LHCN-M2 (cell line): ENCODE measurements around the gene SFN. TPM values are rescaled to one million over a fixed set of nuclear protein-coding genes. Genes with fewer than 3 reads are reported as not detected.
A peak's percentile ranks its signal among the peaks of the same experiment; 100 is the strongest.
"Not testable (repeated sequence)": the region's sequence is repeated elsewhere in the genome, so short reads cannot be mapped to it uniquely, and the experiment has no call there.

Source experiments
- DNase-seq: peaks from one replicate; pipeline ENCODE4 v3.0.0-alpha.2; 2012; ENCODE audit warnings: low read depth
- polyA plus RNA-seq: library from polyadenylated mRNA; unstranded; fragments of >200 nt; gene quantifications from one replicate; pipeline ENCODE4 v1.2.1, GENCODE V29; 2012; ENCODE audit warnings: missing spikeins
- total RNA-seq: library from RNA; depleted of rRNA; stranded (reverse); fragments of >200 nt; gene quantifications from 2 replicates; pipeline ENCODE4 v1.2.3, GENCODE V29; 2014; rRNA removed

Gene SFN
- total RNA-seq = not detected in 2 replicates
- polyA plus RNA-seq = 0.11 TPM

DNA sequence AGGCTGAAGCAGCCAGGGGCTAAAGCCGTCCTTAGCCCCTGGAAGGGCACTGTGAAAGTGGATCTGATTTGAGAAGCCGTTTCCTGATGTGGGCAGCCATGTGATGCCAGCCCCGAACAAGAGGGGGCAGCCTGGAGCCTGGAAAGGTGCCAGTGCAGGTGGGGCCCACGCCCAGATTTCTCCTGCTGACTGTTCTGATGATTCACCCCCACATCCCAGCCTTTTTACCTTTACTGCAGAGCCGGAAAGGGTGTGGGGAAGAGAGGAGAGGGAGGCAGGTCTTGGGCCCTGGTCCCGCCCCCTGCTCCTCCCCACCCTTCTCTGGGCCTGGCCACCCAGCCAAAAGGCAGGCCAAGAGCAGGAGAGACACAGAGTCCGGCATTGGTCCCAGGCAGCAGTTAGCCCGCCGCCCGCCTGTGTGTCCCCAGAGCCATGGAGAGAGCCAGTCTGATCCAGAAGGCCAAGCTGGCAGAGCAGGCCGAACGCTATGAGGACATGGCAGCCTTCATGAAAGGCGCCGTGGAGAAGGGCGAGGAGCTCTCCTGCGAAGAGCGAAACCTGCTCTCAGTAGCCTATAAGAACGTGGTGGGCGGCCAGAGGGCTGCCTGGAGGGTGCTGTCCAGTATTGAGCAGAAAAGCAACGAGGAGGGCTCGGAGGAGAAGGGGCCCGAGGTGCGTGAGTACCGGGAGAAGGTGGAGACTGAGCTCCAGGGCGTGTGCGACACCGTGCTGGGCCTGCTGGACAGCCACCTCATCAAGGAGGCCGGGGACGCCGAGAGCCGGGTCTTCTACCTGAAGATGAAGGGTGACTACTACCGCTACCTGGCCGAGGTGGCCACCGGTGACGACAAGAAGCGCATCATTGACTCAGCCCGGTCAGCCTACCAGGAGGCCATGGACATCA, at the start of gene SFN:
Gene SFN (plus strand): TSS at position 369 of the 904 bp plus-strand sequence. CDS start 64 bp downstream, at position 433.
- DNase-seq = no peak

DNA sequence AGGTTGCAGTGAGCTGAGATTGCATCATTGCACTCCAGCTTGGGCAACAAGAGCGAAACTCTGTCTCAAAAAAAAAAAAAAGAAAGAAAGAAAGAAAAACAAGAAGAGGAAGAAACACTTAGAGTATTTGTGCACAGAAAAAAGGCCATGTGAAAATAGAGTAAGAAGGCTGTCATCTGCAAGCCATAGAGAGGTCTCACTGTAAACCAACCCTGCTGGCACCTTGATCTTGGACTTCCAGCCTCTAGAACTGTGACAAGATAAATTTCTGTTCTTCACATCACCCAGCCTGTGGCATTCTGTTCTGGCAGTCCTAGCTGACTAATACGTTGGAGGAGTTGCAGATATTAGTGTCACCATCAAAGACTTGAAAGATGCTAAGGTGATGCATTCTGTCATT, 48.6 kb upstream of the SFN start:
- DNase-seq = no peak

DNA sequence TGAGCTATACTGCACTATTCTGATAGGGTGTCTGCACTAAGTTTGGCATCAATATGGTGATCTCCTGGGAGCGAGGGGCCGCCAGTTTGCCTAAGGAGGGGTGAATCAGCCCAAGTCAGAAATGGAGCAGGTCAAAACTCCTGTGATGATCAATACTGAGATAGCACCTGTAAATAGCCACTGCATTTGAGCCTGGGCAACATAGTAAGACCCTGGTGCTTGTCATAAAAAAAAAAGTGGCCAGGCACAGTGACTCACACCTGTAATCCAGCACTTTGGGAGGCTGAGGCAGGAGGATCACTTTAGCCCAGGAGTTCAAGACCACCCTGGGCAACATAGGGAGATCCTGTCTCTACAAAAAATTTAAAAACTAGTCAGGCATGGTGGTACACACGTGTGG, 48.1 kb upstream of the SFN start:
- no peak for DNase-seq

DNA sequence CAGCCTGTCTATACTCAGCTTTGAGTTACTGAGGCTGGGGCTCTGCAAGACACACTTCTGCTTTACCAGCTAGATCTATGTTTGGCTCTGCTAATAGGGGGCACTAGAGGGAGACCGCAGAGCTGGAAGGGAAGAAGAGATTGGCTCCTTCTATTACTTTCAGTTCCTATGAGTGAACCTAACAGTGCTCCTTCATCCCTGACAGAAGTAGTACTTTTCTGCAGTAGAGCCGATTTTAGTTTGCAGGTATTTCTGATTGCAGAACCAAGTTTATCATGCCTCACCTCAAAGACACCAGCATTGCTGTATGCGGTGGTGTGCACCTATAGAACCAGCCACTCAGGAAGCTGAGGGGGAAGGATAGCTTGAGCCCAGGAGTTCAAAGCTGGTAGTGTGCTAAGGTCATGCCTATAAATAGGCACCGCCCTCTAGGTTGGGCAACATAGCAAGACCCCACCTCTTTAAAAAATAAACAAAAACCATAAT, 42.1 kb upstream of the SFN start:
- no peak for DNase-seq

DNA sequence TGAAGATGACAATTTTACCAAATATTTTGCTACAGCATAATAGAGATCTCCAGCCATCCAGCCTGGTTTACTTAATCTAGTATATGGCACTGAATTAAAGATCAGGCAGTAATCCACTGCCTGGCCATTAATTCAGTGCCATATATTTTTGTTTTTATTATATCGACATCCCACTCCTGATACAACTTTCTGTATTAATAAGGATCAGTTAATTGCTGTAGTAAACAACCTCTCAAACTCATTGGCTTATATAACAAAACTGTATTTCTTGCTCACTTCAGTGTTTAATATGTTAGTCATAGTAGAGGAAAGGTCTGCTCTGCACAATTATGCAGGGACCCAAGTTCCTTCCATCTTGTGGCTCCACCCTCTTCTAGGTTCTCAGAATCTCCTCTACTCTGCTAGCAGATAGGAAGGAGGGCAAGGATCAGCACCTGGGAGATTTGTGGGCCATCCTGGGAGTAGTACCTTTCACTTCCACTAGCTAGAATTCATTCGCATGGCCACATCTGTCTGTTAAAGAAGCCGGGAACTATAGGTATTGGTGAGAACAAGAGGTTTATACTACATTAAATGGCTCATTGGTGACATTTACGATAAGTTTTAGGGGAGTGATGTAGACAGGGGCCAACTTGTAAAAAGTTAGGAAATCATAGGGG, 40.1 kb upstream of the SFN start:
- no peak for DNase-seq

DNA sequence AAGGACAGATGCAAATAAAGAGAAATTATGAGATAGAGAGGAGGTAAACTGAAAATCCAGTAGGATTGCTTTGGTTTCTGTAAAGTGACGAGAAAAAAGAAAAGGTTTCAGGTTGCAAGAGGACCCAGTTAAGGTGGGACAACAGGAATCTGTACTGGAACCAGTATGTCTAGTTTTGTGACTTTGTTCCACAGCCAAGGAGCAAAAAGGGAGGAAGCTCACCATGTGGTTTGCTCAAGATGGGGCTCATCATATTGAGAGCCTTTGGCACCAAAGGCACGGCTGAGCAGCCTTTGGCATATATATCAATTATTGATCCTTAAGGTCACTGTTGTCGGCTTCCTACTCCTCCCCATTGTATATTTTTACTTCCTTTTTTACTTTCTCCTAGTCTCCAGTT, 38.2 kb upstream of the SFN start:
- DNase-seq = no peak

DNA sequence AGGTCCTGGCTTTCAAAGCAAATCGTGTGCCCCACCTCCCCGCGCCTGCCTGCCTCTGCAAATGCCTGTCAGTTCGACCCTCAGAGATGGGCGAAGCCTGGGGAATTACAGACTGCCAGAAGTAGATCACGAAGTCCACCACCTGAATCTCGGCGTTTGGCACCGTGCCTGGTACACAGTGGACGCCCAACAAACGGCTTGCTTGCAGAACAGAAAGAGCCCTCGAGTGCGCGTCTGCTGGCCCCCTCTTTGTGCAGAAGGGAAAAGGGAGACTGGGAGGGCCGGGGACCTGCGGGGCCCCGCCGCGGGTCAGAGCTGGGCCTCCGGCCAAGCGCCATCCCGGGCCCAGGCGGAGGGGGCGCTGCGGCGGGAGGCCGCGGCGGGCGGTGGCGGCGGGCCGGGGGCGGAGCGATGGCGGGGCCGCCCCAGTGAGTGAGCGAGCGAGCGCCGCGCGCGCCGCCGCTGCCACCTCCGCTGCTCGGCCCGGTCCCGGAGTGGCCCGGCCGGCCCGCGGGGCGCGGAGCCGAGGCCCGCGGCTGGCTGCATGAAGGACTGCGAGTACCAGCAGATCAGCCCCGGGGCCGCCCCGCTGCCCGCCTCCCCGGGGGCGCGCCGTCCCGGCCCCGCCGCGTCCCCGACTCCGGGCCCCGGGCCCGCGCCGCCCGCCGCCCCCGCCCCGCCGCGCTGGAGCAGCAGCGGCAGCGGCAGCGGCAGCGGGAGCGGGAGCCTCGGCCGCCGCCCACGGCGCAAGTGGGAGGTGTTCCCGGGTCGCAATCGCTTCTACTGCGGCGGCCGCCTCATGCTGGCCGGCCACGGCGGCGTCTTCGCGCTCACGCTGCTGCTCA, 36.5 kb upstream of the SFN start, which contains the start of gene ZDHHC18:
Gene ZDHHC18 (plus strand): TSS at position 428 of the 845 bp plus-strand sequence. CDS start 117 bp downstream, at position 545.
- DNase-seq = peak; percentile 37

DNA sequence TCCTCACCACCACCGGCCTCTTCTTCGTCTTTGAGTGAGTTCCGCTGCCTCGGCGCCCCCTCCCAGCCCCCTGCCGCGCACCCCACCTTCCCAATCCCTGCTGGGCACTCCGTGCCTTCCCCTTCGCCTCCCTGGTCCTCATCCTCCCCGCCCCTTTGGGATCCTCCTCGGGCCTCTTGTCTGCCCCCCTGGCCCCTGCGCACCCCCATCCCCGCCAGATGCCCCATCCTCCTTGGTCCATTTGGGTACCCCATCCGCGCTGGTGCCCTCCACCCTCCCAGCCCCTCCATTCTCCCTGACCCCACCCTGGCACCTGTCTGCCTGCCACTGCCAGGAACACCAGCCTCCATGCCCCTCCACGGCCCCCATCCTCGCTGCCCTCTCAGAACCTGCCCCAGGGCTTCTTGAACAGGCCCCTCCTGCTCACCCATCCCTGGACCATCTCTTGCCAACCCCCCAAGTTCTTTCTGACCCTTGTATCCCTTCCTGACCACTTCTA, 35.8 kb upstream of the SFN start:
- no peak for DNase-seq

DNA sequence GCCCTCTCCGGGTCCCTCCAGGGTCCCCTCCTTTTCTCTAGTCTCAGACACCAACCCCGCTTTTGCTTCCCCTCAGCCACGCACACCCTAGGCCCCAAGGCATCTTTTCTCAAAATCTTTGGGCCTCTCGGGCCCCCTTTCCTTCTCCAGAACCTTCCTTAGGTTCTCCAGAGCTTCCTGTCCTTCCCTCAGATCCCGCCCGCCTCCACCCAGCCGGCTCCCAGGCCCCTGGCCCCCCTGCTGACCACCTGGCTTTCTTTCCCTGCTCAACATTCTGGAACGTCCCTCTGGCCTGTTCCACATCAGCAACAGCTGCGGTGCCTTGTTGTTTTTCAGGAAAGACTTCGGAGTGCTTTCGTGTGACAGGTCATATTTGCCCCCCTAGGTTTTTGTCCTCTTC, 35.3 kb upstream of the SFN start:
- peak; percentile 19 for DNase-seq

DNA sequence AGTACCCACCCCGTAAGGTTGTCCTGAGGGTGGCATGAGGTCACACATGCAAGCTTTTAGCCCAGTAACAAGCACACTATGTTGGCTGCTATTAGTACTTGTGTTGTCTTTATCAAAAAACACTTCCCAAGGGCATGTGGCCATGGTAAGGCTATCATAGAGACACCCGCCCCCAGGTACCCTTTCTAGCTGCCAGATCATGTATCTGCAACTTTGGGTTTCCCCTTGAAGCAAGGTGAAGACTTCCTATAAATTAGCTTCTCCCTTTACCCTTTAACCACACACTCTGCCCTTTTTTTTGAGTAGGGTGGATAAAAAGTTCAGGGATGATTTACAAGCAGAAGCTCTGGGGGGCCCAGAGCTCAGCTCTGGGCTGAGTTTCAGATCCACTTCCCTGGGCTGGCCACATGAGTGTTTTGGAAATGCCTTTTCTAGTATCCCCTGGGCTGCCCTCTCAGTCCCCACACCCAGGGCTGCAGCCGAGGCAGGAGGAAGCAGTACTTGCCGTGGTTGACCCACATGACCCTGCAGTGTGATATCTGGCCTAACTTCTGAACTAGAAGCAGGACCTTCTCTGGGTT, 34.4 kb upstream of the SFN start:
- DNase-seq = no peak

DNA sequence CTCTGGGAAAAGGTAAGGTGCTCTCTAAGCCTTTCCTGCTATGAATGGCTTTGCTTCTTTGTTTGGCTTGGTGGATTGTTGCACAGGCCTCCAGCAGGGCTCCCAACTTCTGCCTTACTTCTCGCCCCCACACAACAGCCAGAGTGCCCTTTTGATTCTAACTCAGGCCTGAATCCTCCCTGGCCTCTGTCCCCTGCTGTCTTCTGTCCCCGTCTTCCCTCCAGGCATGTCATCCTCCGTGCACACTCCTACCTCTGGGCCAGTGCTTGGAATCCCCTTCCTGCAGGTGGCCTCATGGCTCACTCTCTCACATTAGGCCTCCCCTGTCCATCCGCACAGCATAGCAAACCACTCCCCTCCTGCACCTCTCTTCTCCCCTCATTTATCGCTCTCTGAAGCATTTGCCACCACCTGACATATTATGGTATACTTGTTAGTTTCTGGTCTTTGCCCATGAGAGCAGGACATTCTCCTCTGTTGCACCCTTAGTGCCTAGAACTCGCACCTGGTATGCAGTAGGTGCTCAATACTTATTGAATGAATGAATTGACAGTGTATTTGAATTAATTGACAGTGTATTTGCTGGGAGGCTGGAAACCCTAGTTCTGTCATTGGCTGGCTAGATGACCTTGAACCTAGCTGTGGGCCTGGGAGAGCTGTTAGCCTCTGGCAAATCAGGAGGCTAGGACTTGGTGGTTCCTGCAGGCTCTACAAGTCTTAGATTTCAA, 33.6 kb upstream of the SFN start:
- no peak for DNase-seq

DNA sequence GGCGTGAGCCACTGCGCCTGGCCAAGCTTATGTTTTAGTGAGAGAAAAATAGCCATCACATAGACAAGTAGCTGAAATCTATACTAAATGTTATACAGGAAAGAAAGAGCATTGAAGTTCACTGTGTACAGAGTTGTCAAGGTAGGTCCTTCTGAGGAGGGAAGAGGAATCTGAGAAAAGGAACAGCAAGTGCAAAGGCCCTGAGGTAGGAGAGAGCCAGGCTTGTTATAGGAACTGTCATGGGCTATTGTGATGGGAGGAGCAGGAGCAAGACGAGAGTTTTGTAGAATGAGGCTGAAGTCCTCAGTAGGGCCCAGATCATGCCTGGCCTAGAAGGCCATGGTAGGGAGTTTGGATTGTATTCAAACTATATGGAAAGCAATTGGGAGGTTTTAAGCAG, 31.9 kb upstream of the SFN start:
- no peak for DNase-seq

DNA sequence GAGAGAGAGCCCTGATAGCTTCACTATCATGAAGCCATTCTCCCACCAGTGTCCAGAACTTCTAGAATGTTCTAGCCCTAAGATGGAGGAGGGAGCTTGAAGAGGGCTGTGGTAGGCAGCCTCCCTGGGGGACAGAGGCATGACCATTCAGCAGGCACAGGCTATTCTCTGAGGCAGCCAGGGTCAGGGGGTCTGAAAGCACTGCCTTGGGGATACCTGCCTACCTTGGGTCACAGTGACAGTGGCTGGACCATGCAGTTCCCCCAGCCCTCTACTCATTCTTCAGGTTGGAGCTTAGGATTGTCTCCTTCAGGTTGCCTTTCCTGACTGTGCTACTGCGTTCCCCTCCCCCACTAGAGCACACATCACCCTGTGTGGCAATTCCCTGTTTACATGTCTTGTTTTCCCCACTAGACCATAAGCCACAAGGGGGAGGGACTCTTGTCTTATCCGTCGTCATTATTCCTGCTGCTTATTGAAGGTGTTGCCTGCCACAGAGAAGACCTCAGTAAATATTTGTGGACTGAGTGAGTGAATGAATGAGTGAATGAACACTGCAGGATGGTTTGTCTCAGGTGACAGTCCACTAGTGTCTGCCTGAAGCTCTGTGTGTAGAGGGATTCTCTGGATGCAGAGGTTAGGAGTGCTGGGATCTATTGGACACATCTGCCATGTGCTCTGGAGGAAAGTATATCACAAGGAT, 31.3 kb upstream of the SFN start:
- DNase-seq = no peak

DNA sequence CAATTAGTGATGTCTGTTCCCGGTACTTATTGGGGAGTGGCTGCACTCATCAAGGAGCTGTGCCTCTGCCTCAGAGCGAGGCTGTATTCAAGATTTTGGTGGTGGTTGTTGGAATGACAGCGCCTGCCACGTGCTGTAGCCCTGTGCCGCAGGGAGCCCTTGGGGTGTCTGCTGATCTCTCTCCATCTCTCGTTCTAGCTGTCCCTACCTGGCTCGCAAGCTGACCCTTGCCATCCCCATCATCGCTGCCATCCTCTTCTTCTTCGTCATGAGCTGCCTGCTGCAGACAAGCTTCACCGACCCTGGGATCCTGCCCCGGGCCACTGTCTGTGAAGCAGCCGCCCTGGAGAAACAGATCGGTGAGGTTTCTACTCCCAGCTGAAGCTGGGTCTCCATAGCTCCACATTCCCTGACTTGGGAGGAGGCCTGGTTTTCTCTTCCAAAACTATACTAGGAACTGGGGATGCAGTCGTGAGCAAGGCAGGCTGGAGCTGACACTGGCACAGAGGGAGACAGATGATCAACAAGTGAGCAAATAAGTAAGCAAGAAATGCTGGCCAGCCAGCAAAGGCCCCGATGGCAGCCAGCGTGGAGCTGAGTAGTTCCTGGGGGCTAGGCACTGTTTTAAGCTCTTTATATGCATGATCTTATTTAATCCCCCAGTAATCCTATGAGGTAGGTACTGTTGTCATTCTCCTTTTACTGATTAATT, 30.5 kb upstream of the SFN start:
- DNase-seq = no peak

DNA sequence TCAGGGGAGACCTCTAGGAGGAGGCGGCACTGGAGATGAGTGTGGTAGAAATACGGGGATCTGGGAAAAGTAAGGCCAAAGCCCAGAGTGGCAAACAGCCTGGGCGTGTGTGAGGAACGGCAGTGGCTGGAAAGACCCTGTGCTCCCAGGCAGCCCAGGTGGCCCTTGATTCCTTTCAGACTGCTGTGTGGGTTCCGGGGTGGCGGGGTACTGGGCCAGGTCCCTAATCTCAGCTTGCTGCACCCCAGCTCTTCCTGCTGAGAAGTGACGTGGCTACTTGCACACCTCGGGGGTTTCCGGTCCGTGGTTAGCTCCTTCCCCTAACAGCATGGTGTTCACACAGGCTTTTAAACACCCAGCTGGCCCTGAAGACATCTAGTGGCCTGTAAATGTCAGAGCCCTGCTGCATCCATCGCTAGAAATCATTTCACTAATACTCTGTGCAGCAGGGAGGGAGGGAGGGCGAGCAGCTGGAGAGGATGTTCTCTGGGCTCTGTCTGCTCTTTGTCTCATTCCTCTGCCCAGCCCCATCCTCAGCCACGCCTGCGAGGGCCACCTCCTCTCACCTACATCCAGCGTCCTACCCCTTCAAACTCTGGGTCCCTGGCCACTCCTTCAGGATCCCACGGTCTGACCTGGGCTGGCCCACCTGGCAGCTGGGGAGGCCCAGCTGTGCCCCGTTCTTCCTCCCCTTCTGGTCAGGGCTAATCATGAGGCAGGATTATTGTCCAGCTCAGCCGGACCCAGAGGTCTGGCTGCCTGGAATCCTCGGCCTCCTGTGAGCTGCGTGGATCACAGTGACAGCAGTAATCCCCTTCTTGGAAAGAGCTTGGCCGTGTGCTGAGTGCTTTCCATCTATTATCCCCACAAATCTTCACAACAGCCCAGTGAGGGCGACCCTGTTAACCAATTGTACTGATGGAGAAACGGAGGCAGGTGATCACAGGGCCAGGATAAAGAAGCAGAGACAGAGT, 29.2 kb upstream of the SFN start:
- no peak for DNase-seq

DNA sequence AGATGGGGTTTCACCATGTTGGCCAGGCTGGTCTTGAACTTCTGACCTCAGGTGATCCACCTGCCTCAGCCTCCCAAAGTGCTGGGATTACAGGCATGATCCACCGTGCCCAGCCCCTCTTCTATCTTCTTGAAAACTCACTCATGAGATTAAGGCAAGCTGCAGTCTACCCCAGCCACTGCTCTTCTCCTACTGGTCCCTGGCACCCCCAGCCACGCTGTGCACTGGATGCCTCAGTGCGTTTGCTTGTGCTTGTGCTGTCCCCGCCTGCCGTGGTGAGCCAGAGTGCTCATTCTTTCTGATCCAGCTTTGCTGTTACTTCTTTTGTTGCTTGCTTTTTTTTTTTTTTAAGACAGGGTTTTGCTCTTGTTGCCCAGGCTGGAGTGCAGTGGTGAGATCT, 25.3 kb upstream of the SFN start:
- not testable (repeated sequence) for DNase-seq

DNA sequence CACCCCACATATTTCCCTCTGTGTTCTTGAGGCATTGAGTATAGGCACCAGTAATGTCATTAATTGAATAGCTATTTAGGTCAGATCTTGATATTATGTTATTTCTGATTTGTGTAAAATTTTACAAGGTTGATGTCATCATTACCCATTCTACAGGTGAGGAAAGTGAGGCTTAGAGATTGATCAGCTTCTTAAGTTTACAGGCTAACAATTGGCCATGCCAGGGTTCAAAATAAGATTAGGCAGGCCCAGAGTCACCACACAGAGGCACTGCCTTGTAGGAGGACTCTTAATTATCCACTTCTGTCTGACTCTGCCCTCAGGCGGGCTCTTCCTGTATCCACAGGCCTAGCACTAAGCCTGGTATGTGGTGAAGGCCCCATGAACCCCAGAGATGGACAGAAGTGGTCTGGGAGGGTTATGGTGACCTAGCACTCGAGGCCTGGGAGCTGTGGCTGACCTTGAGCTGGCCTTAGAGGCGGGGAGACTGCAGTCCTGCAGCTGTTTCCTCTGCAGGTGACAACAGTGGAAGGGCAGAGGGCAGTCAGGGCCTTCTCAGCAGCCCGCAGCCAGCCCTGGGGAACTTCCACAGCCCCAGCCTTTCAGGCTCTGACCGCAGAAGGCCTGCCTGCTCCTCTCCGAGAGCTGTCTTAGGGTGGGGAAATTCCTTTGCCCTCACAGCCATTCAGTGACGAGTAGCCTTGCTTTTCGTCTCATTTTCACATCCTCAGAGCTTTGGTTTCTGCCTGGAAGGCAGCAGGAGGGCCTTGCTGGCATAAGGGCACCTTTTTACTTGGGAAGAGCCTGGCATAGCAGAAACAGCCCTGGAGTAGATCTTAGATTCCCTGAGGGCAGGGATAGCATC, 24.2 kb upstream of the SFN start:
- DNase-seq = no peak
